Esophagus squamous epithelium (tissue), 5 donors: ENCODE data around the gene EPB41L4A. TPM values are rescaled to one million over a fixed set of nuclear protein-coding genes. Genes with fewer than 3 reads are reported as not detected.

Source experiments
- DNase-seq: peaks from one replicate; lab custom pipeline; 2025; lab: John Stamatoyannopoulos, UW
- H3K27ac ChIP-seq, 4 donors: fragments of 200-600 bp; sonication (generic); one replicate each; pipeline ENCODE4 v1.5.1; 2016 to 2019; ENCODE audit warnings: mild to moderate bottlenecking in 1 of 4
- H3K27me3 ChIP-seq, 4 donors: fragments of 200-600 bp; sonication (generic); 1 replicate in 3 of 4; 2 replicates in 1 of 4; pipeline versions ENCODE4 v1.5.1 to v1.6.0; 2017 to 2021; ENCODE audit warnings: antibody characterized with exemption in 1 of 4
- H3K36me3 ChIP-seq, 3 donors: fragments of 200-600 bp; sonication (generic); one replicate each; pipeline ENCODE4 v1.5.1; 2016 to 2019
- H3K4me1 ChIP-seq, 3 donors: fragments of 200-600 bp; sonication (generic); one replicate each; pipeline ENCODE4 v1.5.1; 2017 to 2019
- H3K4me3 ChIP-seq, 4 donors: fragments of 200-600 bp; sonication (generic); 1 replicate in 3 of 4; 2 replicates in 1 of 4; pipeline ENCODE4 v1.5.1; 2016 to 2019; ENCODE audit warnings: mild to moderate bottlenecking in 2 of 4, moderate library complexity in 1 of 4
- H3K9me3 ChIP-seq, 3 donors: fragments of 200-600 bp; sonication (generic); one replicate each; pipeline ENCODE4 v1.5.1; 2016 to 2019
- POLR2A ChIP-seq, 4 donors: fragments of 450-650 bp; IDR thresholded peaks; one replicate each; pipeline ENCODE4 v1.6.1; 2017; ENCODE audit warnings: antibody characterized with exemption in 4 of 4, mild to moderate bottlenecking in 4 of 4, moderate library complexity in 3 of 4
- WGBS, 2 donors: methylation state at CpG; one replicate each; pipeline ENCODE4 v1.1.5; 2018; 5-methylcytosine and 5-hydroxymethylcytosine counted together
- intact Hi-C: fragments of 100-400 bp; cut with DNase I; formaldehyde crosslinking; loops from one replicate; pipeline ENCODE4 v1.15.0; 2022
- total RNA-seq, 4 donors: library from RNA; depleted of rRNA; stranded (reverse); fragments of >200 nt; gene quantifications; one replicate each; pipeline ENCODE4 v1.1.0, GENCODE V29; 2016
- TF ChIP-seq, protein P1 (sequence below), 6 experiments: fragments of 450-650 bp in 4 of 6; fragments of 200-600 bp in 2 of 6; sonication (generic) in 2 of 6; IDR thresholded peaks; one replicate each; pipeline ENCODE4 v1.5.1; 2016 to 2019; ENCODE audit warnings: antibody characterized with exemption in 6 of 6, mild to moderate bottlenecking in 4 of 6, moderate library complexity in 4 of 6
- donor health status: DM: yes; HTN: yes; CAD: no.

Gene EPB41L4A
- total RNA-seq, 4 donors from 2014 or later = 18.9 to 25.9 (median 20.7) TPM

- peaks cover 0 to 11% (median 0%) of the 10 kb centered on the region in 3 donors for H3K36me3 ChIP-seq
- WGBS, 2 donors = 86 to 96% methylated on average over 3 of the region's 3 CpGs
- H3K4me1 ChIP-seq = peaks cover 0 to 5% (median 0%) of the 10 kb centered on the region in 3 donors
- H3K9me3 ChIP-seq = no peaks in the 10 kb centered on the region
- no peak overlapping the region for H3K27ac ChIP-seq
- DNase-seq = no peak
- no peak for TF ChIP-seq POLR2A (IDR thresholded peaks at IDR 0.05)
- TF ChIP-seq, protein P1, sequence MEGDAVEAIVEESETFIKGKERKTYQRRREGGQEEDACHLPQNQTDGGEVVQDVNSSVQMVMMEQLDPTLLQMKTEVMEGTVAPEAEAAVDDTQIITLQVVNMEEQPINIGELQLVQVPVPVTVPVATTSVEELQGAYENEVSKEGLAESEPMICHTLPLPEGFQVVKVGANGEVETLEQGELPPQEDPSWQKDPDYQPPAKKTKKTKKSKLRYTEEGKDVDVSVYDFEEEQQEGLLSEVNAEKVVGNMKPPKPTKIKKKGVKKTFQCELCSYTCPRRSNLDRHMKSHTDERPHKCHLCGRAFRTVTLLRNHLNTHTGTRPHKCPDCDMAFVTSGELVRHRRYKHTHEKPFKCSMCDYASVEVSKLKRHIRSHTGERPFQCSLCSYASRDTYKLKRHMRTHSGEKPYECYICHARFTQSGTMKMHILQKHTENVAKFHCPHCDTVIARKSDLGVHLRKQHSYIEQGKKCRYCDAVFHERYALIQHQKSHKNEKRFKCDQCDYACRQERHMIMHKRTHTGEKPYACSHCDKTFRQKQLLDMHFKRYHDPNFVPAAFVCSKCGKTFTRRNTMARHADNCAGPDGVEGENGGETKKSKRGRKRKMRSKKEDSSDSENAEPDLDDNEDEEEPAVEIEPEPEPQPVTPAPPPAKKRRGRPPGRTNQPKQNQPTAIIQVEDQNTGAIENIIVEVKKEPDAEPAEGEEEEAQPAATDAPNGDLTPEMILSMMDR (IDR thresholded peaks at IDR 0.05) = no peak
- no peak overlapping the region for H3K4me3 ChIP-seq
- no peaks in the 10 kb centered on the region for H3K27me3 ChIP-seq
- intact Hi-C loops = no loop called here
These were observed 62.7 kb downstream of the EPB41L4A start for GRCh38 chr5:112356178-112356956.

DNA sequence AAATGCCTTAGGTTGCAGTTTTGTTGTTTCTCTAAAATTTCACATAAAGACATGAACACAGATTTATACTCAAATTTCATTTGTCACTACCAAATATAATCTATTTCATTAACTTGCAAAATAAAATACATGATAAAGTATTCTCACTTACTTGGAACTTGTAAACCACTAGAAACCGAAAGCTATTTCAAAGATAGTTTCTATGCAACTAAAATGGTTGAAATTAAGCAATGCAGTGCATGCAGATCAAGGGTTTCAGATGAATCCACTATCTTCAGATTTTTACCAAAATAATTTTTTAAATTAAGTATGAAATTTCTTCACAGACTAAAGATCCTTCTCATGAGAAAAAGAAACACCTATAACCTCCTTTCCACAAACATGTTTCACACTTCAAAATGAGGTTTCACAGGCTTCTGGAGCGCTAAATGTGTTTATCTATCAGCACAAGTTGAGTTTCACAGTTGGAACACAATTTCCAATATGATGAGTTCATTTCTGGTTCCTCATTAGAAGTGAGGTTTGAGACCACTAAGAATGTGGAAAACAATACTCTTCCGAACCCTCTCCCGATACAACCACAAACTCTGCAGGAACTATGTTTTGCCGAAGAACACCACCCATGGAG, 63.9 kb downstream of the EPB41L4A start:
- WGBS, 2 donors = 81 to 86% methylated on average over 5 of the region's 5 CpGs
- Histone ChIP-seq H3K4me3 (no peak overlapping the region), H3K4me1 (peaks cover 0 to 11% (median 0%) of the 10 kb centered on the region in 3 donors), H3K27me3 (no peaks in the 10 kb centered on the region), H3K9me3 (no peaks in the 10 kb centered on the region), H3K27ac (no peak overlapping the region), H3K36me3 (peaks cover 0 to 11% (median 0%) of the 10 kb centered on the region in 3 donors)
- intact Hi-C loops = no loop called here
- no peak for TF ChIP-seq POLR2A (IDR thresholded peaks at IDR 0.05)
- TF ChIP-seq, protein P1 (IDR thresholded peaks at IDR 0.05) = no peak
- DNase-seq = no peak

DNA sequence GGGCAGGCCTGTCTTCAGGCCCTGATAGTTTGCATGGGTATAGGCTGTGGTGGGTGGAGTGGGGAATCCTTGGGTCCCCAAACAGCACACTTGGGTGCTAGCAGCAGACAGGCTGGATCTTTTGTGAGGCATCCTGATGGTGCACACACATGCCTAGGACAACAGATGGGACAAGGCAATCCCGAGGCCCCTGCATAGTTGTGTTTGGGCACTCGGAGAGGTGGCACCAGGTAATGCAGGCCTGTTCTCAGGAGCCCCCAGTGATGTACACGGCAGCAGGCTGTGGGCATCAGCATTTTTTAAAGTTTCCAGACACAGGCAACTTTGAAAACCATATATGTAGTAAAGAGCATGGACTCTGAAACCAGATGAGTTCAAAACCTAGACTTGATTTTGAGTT, 65.4 kb downstream of the EPB41L4A start:
- no peak for DNase-seq
- H3K4me1 ChIP-seq = peaks cover 0 to 11% (median 0%) of the 10 kb centered on the region in 3 donors
- 80% methylated on average over 1 of the region's 3 CpGs; no CpG with 5 or more reads in 1 of the 2 donors for WGBS, 2 donors
- intact Hi-C loops = no loop called here
- TF ChIP-seq, protein P1 (IDR thresholded peaks at IDR 0.05) = no peak
- TF ChIP-seq POLR2A (IDR thresholded peaks at IDR 0.05) = no peak
- H3K9me3 ChIP-seq = no peaks in the 10 kb centered on the region
- H3K4me3 ChIP-seq = no peak overlapping the region
- no peak overlapping the region for H3K27ac ChIP-seq
- no peaks in the 10 kb centered on the region for H3K27me3 ChIP-seq
- H3K36me3 ChIP-seq = peaks cover 0 to 11% (median 0%) of the 10 kb centered on the region in 3 donors

DNA sequence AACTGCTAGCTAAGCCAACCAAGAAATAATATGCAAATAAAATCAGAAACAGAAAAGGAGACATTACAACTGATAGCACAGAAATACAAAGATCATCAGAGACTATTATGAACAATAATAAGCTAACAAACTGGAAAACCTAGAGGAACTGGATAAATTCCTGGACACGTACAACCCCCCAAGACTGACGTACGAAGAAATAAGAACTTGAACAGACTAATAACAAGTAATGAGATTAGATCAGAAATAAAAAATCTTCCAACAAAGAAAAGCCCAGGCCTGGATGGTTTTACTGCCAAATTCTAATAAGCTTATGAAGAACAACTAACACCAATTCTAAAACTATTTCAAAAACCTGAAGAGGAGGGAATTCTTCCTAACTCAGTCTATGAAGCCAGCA, 67.9 kb downstream of the EPB41L4A start:
- Histone ChIP-seq H3K4me1 (peaks cover 0 to 11% (median 0%) of the 10 kb centered on the region in 3 donors), H3K27me3 (no peaks in the 10 kb centered on the region), H3K27ac (no peak overlapping the region), H3K4me3 (no peak overlapping the region), H3K9me3 (no peaks in the 10 kb centered on the region), H3K36me3 (peaks cover 0 to 11% (median 0%) of the 10 kb centered on the region in 3 donors)
- no peak for DNase-seq
- intact Hi-C loops = no loop called here
- no peak for TF ChIP-seq POLR2A (IDR thresholded peaks at IDR 0.05)
- TF ChIP-seq, protein P1 (IDR thresholded peaks at IDR 0.05) = no peak
- 48 to 74% methylated on average over 3 of the region's 3 CpGs for WGBS, 2 donors

- no peak overlapping the region for H3K4me3 ChIP-seq
- intact Hi-C loops = no loop called here
- no peaks in the 10 kb centered on the region for H3K27me3 ChIP-seq
- 86 to 91% methylated on average over 2 of the region's 2 CpGs for WGBS, 2 donors
- H3K27ac ChIP-seq = no peak overlapping the region
- TF ChIP-seq, protein P1 (IDR thresholded peaks at IDR 0.05) = no peak
- TF ChIP-seq POLR2A (IDR thresholded peaks at IDR 0.05) = no peak
- H3K36me3 ChIP-seq = peaks cover 0 to 11% (median 0%) of the 10 kb centered on the region in 3 donors
- peaks cover 0 to 11% (median 0%) of the 10 kb centered on the region in 3 donors for H3K4me1 ChIP-seq
- no peak for DNase-seq
- no peaks in the 10 kb centered on the region for H3K9me3 ChIP-seq
These were observed 68.5 kb downstream of the EPB41L4A start for GRCh38 chr5:112350626-112351025.
